ENCODE data around the gene GCLC. TPM values are rescaled to one million over a fixed set of nuclear protein-coding genes. Genes with fewer than 3 reads are reported as not detected.
"Not testable (repeated sequence)": the region's sequence is repeated elsewhere in the genome, so short reads cannot be mapped to it uniquely, and the experiment has no call there.

The GCLC gene
- total and polyA plus RNA-seq, 4 donors, result 13.2 to 40.0 (median 22.9) TPM

- Histone ChIP-seq H3K9ac (ENCODE audit: insufficient read depth in 1 of 2, low read length in 2 of 2) (no peak overlapping the region), H3K27me3 (ENCODE audit: control insufficient read depth in 3 of 3, insufficient read depth in 3 of 3, low read length in 2 of 3) (no peaks in the 10 kb centered on the region), H3K27ac (ENCODE audit: low read depth in 1 of 2, low read length in 1 of 2) (peak overlapping the region in 1 of 2 donors; percentile 68), H3K4me1 (ENCODE audit: control insufficient read depth in 5 of 5, insufficient read depth in 5 of 5, low read length in 5 of 5) (peaks cover 0 to 16% (median 3%) of the 10 kb centered on the region in 5 donors), H3K36me3 (ENCODE audit: control insufficient read depth in 4 of 4, insufficient read depth in 4 of 4, low read length in 4 of 4) (no peaks in the 10 kb centered on the region), H3K4me3 (no peak overlapping the region), H3K9me3 (ENCODE audit: control insufficient read depth in 4 of 4, insufficient read depth in 3 of 4, low read length in 3 of 4) (no peaks in the 10 kb centered on the region)
- no peak for TF ChIP-seq CTCF (IDR thresholded peaks at IDR 0.05; ENCODE audit: control extremely low read depth, extremely low read depth)
- WGBS, 2 donors, result 56 to 61% methylated on average over 10 of the region's 10 CpGs
- ATAC-seq (ENCODE audit: insufficient read depth, low FRiP score) (no peak), DNase-seq (peak; percentile 62 to 83 (median 69))
Measured at GRCh38 chr6:53483423-53484353, 61.2 kb downstream of the GCLC start.

GRCh38 chr6:53481323-53481722, 63.6 kb downstream of the GCLC start:
- DNase-seq (no peak), ATAC-seq (ENCODE audit: insufficient read depth, low FRiP score) (no peak)
- WGBS, 2 donors, result 30 to 42% methylated on average over 2 of the region's 2 CpGs
- Histone ChIP-seq H3K27me3 (ENCODE audit: control insufficient read depth in 3 of 3, insufficient read depth in 3 of 3, low read length in 2 of 3) (no peaks in the 10 kb centered on the region), H3K27ac (ENCODE audit: low read depth in 1 of 2, low read length in 1 of 2) (no peak overlapping the region), H3K9ac (ENCODE audit: insufficient read depth in 1 of 2, low read length in 2 of 2) (no peak overlapping the region), H3K4me3 (no peak overlapping the region), H3K9me3 (ENCODE audit: control insufficient read depth in 4 of 4, insufficient read depth in 3 of 4, low read length in 3 of 4) (no peaks in the 10 kb centered on the region), H3K36me3 (ENCODE audit: control insufficient read depth in 4 of 4, insufficient read depth in 4 of 4, low read length in 4 of 4) (no peaks in the 10 kb centered on the region), H3K4me1 (ENCODE audit: control insufficient read depth in 5 of 5, insufficient read depth in 5 of 5, low read length in 5 of 5) (peaks cover 0 to 16% (median 3%) of the 10 kb centered on the region in 5 donors)
- TF ChIP-seq CTCF (IDR thresholded peaks at IDR 0.05; ENCODE audit: control extremely low read depth, extremely low read depth), result no peak

GRCh38 chr6:53480774-53481173, 64.1 kb downstream of the GCLC start:
- peaks cover 0 to 16% (median 3%) of the 10 kb centered on the region in 5 donors for H3K4me1 ChIP-seq (ENCODE audit: control insufficient read depth in 5 of 5, insufficient read depth in 5 of 5, low read length in 5 of 5)
- not testable (repeated sequence) for H3K27ac ChIP-seq (ENCODE audit: low read depth in 1 of 2, low read length in 1 of 2); H3K9ac ChIP-seq (ENCODE audit: insufficient read depth in 1 of 2, low read length in 2 of 2); H3K9me3 ChIP-seq (ENCODE audit: control insufficient read depth in 4 of 4, insufficient read depth in 3 of 4, low read length in 3 of 4); H3K27me3 ChIP-seq (ENCODE audit: control insufficient read depth in 3 of 3, insufficient read depth in 3 of 3, low read length in 2 of 3); H3K4me3 ChIP-seq; DNase-seq; H3K36me3 ChIP-seq (ENCODE audit: control insufficient read depth in 4 of 4, insufficient read depth in 4 of 4, low read length in 4 of 4); ATAC-seq (ENCODE audit: insufficient read depth, low FRiP score)
- WGBS, 2 donors, result 71 to 89% methylated on average over 4 of the region's 4 CpGs

GRCh38 chr6:53479871-53480270, 65.0 kb downstream of the GCLC start:
- H3K9ac ChIP-seq (ENCODE audit: insufficient read depth in 1 of 2, low read length in 2 of 2), result no peak overlapping the region

More at GRCh38 chr6:53479871-53480270, 65.0 kb downstream of the GCLC start:
- Histone ChIP-seq H3K9me3 (ENCODE audit: control insufficient read depth in 4 of 4, insufficient read depth in 3 of 4, low read length in 3 of 4) (no peaks in the 10 kb centered on the region), H3K4me3 (no peak overlapping the region), H3K27ac (ENCODE audit: low read depth in 1 of 2, low read length in 1 of 2) (no peak overlapping the region), H3K36me3 (ENCODE audit: control insufficient read depth in 4 of 4, insufficient read depth in 4 of 4, low read length in 4 of 4) (no peaks in the 10 kb centered on the region), H3K4me1 (ENCODE audit: control insufficient read depth in 5 of 5, insufficient read depth in 5 of 5, low read length in 5 of 5) (peaks cover 0 to 16% (median 3%) of the 10 kb centered on the region in 5 donors), H3K27me3 (ENCODE audit: control insufficient read depth in 3 of 3, insufficient read depth in 3 of 3, low read length in 2 of 3) (no peaks in the 10 kb centered on the region)
- DNase-seq (no peak), ATAC-seq (ENCODE audit: insufficient read depth, low FRiP score) (no peak)
- no peak for TF ChIP-seq CTCF (IDR thresholded peaks at IDR 0.05; ENCODE audit: control extremely low read depth, extremely low read depth)
- 72 to 82% methylated on average over 1 of the region's 1 CpG for WGBS, 2 donors
